NCI-H2081 (cell line): Measurements from ENCODE around the gene STK11.
"Not testable (repeated sequence)": the region's sequence is repeated elsewhere in the genome, so short reads cannot be mapped to it uniquely, and the experiment has no call there.

Experiments
- DNase-seq, 2 experiments: peaks; one replicate each; lab custom pipeline; 2025; lab: John Stamatoyannopoulos, UW

Gene STK11

DNA sequence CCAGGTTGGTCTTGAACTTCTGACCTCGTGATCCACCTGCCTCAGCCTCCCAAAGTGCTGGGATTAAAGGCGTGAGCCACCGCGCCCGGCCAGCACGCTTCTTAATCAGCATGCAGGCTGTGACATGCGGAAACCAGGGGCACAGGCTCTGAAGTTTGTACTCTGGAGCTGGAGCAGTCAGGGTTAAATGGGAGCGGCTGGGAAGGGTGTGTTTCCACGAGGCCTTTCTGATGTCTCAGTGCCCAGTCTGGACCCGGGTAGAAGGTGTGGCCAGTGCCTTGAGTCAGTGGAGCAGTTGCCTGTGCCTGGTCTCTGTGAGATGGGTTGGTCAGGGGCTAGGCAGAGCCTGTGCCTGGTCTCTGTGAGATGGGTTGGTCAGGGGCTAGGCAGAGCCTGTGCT lies 3.3 kb downstream of the STK11 start:
- DNase-seq, result not testable (repeated sequence)

DNA sequence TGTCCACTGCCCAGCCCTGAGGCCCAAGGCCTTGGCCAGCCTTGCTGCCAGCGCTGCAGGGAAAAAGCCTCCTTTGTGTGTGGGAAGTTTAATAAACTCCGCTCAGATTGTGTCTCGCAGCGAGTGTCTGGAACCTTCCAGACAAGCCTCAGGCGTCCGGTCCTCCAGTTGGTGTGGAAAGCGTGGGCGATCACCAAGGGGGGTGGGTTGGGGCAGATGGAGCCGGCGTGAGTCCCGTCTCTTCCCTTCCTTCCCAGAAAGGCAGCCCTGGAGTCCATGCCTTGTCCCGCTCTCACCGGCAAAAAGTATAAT lies 4.6 kb downstream of the STK11 start:
- no peak for DNase-seq

DNA sequence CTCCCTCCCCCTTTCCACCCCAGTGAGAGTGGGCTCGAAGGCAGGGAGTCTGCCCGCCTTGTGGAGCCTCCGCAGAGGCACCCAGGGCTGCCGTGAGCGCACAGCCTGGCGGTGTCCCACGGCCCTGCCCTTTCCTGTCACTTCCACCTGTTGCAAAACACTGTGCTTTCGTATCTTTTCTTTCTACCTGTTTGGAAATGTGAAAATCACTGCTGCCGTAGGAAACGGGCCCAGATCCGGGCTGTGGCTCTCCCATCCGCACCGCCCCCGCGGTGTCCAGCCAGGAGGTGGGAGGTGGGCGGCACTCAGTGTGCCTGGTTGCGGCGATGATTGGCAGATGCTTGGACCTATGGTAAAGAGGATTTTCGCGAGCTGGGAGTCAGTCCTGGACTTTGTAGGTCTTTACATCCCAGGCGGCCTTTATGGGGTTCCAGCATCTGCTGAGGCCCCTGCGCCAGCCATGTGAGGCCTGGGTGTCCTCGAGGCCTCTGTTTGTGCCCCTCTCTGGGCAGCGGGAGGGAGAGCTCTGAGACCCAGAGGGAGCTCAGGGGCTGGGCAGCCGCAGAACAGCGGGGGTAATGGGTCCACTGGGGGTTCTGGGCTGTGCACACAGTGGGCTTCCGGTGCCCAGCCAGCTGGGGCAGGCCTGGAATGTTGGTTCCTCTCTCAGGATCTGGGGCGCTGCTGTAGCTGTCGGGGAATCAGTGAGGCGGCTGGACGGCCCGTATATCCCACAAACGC lies 6.1 kb downstream of the STK11 start:
- no peak for DNase-seq

DNA sequence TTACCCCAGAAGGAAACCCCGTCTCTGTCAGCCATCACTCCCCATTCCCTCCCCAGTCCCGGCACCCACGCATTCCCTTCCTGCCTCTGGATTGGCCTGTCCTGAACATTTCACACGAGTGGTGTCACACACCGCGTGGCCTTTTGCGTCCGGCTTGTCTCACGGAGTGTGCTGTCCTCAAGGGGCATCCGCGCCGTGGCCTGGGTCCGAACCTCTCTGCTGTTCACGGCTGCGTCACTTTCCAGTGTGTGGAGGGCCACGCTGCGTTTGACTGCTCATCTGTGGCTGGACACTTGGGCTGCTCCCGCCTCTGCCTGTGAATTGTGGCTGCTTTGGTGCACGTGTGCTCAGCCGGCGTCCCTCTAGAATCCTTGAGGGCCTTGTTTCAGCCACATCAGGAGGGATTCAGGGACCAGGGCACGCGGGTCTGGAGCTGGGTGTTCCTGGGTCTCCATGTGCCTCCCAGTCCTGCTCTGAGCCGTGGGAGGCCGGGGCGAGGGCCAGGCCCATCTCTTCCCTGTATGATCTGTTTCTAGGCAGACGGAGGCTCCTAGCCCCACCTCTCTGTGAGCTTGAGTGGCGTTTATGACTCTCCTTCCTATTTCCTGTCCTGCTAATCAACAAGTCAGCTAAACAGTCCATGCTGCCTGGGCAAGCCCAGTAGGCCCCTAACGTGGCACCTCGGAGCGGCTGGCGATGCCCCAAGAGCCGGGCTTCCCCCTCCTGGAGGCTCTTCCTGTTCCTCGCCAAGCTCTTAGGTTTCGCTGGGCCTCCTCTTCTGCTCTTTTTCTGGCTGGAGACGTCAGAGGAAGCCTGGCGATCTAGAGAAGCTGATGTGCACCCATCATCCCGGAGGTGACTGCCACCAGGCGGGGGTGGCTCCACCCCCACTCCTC lies 8.1 kb downstream of the STK11 start:
- DNase-seq, result peak in 1 of 2 experiments; percentile 42

DNA sequence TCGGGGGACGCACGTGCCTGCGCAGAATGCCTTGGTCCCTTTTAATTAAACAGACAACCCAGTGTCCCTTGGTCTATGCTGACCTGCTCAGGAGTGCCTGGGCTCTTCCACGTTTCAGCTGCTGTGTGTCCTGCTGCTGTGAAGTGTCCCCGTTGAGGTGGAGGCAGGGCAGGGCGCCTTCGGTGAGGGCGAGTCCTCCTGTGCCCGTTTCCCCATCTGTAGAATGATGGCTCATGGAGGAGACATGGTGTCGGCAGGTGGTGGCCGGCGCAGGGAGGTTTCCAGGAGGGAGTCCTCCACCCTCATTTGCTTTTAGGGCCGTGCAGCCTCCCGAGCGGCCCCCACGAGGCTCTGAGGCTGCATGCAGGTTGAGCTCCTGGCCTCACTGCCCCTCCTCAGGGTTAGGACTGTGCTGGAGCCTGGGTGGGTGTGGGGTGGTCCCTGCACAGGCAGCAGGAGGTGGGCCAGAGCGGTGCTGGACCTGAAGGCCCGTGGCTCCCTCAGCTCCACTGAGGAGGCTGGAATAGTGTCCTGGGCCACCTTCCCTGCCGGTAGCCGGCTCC lies 8.8 kb downstream of the STK11 start:
- DNase-seq, result no peak

DNA sequence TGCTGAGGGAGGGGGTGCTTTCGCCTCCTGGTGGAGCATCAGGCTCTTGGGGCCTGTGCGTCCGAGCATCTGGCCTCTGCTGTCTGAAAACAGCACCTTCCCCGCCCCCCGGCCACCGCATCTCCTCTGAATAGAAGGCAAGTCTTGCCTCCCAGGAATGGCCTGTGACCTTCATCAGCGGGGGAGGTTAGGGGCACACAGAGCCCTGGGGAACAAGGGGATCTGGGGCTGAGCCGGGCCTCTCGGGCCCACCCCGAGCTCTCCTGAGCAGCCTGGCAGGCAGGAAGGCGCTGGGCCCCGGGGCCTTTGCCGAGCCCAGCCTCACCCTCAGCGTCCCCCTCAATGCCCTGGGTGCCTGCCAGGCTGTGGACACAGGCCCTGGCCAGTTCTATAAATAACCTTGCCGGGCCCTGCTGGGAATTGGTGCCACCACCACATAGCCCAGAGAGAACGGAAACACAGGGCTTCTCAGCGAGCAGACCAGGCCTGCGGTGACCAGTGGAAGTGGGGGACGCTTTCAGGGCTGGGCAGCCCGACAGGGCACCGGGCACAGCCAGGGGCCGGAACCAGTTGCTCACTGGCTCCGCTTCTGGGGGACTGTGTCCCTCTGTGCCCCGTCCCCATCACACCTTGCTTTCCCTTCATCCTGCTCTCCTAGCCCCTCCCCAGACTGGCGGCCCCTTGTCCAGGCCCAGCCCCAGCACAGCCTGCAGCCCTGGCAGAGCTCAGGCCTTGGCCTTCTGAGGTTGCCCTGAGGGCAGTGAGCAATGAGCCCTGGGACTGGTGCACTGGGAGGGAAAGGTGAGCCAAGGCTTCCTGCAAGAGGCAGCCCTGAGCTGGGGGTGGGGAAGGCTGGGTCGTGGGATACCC lies 9.5 kb downstream of the STK11 start:
- no peak for DNase-seq

DNA sequence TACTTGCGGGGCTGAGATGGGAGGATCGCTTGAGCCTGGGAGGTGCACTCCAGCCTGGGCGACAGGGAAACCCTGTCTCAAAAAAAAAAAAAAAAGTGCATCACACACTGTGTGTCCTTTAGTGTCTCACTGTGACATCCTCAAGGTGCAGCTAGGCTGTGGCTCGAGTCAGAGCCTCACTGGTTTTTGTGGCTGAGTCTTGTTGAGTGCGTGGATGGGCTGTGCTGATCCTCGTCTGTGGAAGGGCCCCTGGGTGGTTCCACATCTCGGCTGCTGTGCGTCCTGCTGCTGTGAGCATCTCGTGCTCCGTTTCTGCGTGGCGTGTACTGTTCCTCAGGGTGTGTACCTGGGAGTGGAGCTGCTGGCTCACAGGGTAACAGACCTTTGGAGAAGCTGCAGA lies 11.2 kb downstream of the STK11 start:
- DNase-seq, result no peak

DNA sequence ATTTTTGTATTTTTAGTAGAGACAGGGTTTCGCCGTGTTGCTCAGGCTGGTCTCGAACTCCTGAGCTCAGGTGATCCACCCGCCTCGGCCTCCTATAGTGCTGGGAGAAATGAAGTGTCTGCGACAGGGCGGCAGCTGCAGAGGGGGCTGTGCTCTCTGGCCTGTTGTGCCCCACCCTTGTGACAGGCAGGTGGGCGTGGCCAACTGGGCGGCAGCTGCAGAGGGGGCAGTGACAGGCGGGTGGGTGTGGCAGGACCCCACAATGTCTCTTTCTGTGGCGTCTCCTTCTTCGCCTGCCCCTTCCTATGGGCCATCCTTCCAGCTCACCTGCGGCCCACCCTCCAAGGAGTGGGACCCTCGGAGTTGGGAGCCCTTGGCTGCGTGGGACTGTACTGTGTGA lies 11.8 kb downstream of the STK11 start:
- no peak for DNase-seq

DNA sequence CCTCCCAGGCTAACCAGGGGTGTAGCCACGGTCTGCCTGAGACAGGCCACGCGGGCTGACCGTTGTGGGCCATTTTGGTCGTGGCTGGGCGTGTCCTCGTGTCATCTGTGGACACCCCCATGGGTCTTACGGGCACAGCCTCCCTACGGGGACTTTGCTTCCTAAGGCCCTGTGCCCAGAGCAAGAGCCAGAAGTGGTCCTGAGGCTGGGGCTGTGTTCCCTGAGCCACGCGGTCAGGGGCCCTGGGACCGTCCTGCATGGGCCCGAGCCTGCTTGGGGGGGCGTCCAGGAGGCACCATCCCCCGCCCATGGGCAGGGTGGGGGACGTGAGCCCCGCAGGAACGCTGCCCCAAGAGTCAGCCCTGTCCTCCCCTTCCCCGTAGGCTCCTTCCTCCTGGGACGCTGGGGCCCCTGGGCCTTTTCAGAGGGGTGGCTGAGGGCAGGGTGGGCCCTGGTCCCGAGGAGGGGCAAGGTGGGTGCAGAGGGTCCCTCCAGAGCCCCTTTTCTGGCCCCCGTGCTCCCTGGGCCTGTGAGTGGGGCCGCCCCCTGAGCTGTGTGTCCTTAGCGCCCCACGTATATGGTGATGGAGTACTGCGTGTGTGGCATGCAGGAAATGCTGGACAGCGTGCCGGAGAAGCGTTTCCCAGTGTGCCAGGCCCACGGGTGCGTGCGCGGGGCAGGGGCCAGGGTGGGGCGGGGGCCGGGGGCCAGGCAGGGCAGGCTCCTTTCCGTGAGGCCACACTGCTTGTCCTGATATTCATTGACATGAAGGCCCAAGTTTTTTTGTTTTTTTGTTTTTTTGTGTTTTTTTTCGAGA lies 13.4 kb downstream of the STK11 start:
- no peak for DNase-seq

DNA sequence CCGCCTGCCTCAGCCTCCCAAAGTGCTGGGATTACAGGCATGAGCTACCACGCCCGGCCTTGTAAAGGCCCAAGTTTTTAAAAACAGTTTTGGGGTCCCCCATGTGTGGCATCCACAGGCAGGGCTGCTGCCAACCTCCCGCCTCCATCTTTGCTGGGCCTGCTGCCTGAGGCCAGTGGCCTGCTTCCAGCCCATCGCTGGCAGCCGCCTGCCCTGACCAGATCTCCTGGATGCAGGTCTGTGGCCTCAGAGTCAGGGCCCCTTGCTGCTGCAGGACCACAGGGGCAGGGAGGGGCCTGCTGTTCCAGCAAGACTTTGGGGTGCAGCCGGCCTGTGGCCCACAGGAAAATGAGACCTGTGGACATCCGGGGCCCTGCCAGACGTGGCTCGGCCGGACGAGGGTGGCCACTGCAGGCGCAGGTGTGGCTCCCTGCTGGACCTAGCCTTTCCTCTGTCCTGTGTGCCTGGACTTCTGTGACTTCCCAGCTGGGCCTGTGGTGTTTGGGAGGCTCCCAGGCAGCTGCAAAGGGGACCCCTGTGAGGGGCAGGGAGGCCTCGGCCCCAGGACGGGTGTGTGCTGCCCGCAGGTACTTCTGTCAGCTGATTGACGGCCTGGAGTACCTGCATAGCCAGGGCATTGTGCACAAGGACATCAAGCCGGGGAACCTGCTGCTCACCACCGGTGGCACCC lies 14.4 kb downstream of the STK11 start:
- no peak for DNase-seq

DNA sequence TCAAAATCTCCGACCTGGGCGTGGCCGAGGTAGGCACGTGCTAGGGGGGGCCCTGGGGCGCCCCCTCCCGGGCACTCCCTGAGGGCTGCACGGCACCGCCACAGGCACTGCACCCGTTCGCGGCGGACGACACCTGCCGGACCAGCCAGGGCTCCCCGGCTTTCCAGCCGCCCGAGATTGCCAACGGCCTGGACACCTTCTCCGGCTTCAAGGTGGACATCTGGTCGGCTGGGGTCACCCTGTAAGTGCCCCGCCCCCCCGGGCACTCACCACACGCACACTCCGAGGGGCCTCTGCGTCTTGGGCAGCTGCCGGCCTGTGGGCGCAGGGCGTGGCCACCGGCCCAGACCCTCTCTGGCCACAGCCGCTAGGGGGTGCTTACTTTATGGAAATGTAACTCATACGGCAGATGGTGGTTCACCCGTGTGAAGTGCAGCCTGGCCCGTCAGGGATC lies 14.9 kb downstream of the STK11 start:
- DNase-seq, result no peak

DNA sequence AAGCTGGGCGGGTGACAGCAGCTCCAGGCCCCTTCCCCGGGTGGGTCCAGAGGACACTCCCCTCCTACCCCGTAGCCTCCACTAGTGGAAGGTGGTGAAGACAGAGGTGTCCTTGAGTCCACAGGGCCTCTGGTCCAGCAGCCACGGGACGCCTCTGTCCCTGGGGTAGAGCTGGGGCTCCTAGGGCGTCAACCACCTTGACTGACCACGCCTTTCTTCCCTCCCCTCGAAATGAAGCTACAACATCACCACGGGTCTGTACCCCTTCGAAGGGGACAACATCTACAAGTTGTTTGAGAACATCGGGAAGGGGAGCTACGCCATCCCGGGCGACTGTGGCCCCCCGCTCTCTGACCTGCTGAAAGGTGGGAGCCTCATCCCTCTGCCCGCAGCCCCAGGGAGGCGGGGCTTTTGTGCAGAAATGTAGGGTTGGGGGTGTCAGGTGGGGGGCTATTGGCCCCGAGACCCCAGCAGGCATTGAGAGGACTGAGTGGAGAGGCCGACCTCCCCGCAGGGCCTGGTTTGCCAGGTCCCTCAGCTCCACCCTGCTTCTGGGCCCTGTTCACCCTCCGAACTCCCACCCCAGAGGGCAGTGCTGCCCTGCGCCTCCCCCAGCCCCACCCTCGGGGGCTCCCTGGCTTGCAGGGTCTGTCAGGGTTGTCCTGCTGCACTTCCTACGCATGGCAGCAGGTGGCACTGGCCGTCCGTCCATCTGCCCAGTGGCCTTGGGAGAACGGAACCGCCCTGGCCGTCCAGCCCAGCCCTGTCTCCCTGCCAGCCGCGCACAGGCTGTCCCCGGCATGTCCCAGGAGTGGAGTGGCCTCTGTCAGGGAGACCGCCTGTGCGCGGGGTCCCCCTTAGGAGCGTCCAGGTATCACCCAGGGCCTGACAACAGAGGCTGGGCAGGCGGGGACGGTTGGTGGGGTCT lies 15.7 kb downstream of the STK11 start:
- DNase-seq, result no peak

DNA sequence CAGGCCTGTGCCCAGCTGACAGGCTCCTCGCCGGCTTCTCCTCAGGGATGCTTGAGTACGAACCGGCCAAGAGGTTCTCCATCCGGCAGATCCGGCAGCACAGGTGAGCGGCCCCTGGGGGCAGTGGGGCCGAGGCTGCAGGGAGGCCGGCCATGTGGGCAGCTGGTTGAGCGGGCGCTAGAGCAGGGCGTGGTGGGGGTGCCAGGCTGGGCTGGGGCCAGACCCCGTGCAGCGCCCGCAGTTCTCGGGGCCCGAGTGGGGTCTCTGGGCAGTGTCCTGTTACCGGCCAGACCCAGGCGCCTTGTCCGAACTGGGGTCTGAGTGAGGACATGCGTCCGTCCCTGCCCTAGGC lies 16.3 kb downstream of the STK11 start:
- no peak for DNase-seq

DNA sequence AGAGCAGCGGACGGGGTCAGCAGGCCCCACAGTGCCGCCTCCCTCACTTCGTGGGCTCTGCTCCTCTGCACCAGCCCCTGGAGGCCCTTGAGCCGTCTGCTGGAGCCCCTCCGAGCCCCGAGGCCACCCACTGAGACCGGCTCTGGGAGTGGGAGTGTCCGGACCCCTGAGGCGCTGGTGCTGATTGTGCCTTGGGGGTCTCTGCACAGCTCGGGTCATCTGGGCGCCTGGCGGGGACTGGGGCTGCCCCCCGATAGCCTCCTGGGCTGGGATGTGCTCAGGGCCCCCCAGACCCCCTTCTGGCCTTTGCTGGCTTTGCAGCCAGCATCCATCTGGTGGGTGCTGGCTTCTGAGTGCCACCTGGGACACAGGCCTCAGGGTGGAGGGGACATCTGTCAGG lies 16.8 kb downstream of the STK11 start:
- DNase-seq, result no peak

DNA sequence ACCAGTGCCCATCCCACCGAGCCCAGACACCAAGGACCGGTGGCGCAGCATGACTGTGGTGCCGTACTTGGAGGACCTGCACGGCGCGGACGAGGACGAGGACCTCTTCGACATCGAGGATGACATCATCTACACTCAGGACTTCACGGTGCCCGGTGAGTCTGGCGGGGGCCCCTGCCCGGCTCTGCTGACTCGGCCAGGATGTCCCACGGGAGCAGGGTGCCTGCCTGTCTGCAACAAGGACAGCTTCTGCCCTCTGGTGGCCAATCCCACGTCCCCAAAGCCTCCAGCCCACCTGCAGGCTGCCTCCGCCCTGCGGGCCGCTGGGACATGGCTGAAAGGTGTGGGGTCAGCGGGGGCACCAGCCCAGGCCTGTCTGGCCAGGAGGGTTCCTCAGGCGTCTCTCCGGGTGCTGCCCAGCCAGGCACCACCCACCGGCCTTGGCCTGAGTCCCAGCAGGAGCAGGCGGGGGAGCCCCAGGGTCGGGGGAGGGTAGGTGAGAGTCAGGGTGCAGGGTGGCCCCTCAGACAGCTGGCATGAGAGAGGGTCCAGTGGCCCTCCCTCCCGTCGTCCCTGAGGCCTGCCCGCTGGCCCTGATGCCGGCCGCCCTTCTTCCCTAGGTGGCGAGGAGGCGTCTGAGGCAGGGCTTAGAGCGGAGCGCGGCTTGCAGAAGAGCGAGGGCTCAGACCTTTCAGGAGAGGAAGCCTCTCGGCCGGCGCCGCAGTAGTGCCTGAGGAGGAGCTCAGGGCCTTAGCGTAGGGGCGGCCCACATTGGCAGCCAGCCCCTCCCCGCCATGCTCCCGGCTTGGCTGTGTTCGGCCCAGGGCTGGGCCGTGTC lies 17.7 kb downstream of the STK11 start:
- no peak for DNase-seq

DNA sequence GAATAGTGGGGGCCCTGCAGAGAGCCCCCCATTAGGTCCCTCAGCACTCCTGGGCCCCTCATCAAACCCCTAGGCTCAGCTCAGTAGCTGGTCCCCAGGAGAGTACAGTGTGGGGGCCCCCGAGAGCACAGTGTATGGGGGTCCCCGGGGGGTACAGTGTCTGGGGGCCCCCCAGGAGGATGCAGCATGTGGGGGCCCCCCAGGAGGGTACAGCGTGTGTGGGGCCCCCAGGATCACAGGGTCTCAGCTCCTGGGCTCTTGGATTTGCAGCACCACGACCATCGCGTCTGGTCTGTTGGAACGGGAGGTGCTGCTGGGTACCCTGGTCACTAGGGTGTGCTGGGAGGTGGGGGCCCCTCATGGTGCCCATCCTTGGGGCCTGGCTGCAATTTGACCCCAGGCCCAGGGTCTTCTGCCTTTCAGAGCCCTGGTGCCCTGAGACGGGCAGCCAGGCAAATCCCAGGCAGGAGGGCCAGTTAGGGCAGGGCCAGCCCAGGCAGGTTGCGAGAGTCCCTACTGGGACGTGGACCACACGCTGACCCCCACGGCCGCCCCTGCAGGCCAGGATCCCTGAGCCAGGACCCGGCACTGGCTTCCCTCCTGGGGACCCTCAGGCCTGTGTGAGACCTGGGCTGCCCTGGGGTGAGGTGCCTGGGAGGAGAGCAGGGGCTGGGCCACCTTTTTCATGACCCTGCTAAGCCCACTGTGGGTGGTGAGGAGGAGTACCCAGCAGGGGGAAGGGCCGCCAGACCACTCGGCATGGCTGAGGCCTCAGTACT lies 18.7 kb downstream of the STK11 start:
- no peak for DNase-seq

DNA sequence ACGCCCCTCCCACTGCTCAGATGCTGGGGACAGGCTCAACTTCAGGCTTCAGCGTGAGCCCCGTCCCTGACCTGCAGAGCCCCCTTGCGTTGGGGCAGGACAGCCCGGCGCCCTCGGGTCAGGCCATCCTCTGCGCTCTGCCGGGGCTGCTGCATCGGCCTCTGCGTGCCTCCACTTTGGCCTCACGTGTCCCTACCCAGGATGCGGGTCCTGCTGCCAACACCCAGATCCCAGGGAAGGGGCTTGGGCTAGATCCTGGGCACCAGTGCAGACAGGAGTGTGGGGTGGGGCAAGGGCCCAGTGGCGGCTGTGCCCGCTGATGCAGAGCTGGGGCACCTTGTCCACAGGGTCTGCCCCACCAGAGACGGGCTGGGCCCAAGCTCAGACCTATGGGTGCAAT lies 19.3 kb downstream of the STK11 start:
- no peak for DNase-seq
